Measurements from ENCODE around the gene PDS5A.

DNA sequence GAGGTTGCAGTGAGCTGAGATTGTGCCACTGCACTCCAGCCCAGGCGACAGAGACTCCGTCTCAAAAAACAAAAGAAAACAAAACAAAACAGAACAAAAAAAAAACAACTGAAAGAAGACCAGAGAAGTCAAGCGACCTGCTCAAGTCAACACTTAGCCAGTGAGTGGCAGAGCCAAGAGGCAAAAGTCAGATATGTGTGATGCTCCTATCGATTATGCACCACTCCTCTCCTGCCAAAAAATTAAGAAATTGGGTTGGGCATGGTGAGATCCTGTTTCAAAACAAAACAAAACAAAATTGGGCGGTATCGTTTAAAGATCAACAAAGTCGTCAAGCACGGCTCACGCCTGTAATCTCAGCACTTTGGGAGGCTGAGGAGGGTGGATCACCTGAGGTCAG lies 137.7 kb downstream of the PDS5A start:
- TF ChIP-seq POLR2A (IDR thresholded peaks at IDR 0.05): no peak
- TF ChIP-seq, protein P1, sequence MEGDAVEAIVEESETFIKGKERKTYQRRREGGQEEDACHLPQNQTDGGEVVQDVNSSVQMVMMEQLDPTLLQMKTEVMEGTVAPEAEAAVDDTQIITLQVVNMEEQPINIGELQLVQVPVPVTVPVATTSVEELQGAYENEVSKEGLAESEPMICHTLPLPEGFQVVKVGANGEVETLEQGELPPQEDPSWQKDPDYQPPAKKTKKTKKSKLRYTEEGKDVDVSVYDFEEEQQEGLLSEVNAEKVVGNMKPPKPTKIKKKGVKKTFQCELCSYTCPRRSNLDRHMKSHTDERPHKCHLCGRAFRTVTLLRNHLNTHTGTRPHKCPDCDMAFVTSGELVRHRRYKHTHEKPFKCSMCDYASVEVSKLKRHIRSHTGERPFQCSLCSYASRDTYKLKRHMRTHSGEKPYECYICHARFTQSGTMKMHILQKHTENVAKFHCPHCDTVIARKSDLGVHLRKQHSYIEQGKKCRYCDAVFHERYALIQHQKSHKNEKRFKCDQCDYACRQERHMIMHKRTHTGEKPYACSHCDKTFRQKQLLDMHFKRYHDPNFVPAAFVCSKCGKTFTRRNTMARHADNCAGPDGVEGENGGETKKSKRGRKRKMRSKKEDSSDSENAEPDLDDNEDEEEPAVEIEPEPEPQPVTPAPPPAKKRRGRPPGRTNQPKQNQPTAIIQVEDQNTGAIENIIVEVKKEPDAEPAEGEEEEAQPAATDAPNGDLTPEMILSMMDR (IDR thresholded peaks at IDR 0.05): no peak

Measured in heart left ventricle (tissue), 13 donors.